Activated CD4-positive, alpha-beta T cell treated with anti-CD3 and anti-CD28 coated beads for 36 hours (primary cell): Measurements from ENCODE around the gene GPR18. TPM values are rescaled to one million over a fixed set of nuclear protein-coding genes. Genes with fewer than 3 reads are reported as not detected.
"Not testable (repeated sequence)": the region's sequence is repeated elsewhere in the genome, so short reads cannot be mapped to it uniquely, and the experiment has no call there.

Experiments
- ATAC-seq: fragments of 200-7000 bp; cut with Tn5 transposase; one replicate; pipeline ENCODE4 v1.10.0; 2021; ENCODE audit warnings: mild to moderate bottlenecking, moderate library complexity
- CTCF ChIA-PET: fragments of 350-600 bp; sonication (Branson Sonifier 250); formaldehyde crosslinking; loops from one replicate; lab custom pipeline; 2021; ENCODE audit warnings: antibody characterized with exemption; lab: Charles Lee
- POLR2A ChIA-PET: fragments of 350-600 bp; sonication (Branson Sonifier 250); formaldehyde crosslinking; loops from one replicate; lab custom pipeline; 2021; ENCODE audit warnings: antibody characterized with exemption, inconsistent platforms; lab: Charles Lee
- DNase-seq: peaks from one replicate; pipeline ENCODE4 v3.0.0-alpha.2; 2020
- H3K27ac Mint-ChIP-seq: one replicate; pipeline ENCODE4 v1.8.0; 2021; ENCODE audit warnings: mixed read lengths
- H3K27me3 Mint-ChIP-seq: one replicate; pipeline ENCODE4 v1.8.0; 2021; ENCODE audit warnings: mixed read lengths
- H3K36me3 Mint-ChIP-seq: one replicate; pipeline ENCODE4 v1.8.0; 2021; ENCODE audit warnings: low read depth, mixed read lengths
- H3K4me1 Mint-ChIP-seq: one replicate; pipeline ENCODE4 v1.8.0; 2021; ENCODE audit warnings: mixed read lengths
- H3K4me3 Mint-ChIP-seq: one replicate; pipeline ENCODE4 v1.8.0; 2021; ENCODE audit warnings: mild to moderate bottlenecking, moderate library complexity, mixed read lengths
- H3K9me3 Mint-ChIP-seq: one replicate; pipeline ENCODE4 v1.8.0; 2021; ENCODE audit warnings: low read depth, mixed read lengths
- intact Hi-C, 2 experiments: fragments of 100-400 bp; cut with DNase I in 1 of 2; cut with micrococcal nuclease in 1 of 2; formaldehyde crosslinking; loops; one replicate each; pipeline versions ENCODE4 v1.14.2 to v1.15.1; 2022 to 2024; cut with DNase I, micrococcal nuclease
- total RNA-seq, 2 experiments: library from RNA; stranded (reverse); gene quantifications; one replicate each; pipeline ENCODE4 v1.2.3, GENCODE V29; 2021

Gene GPR18
- total RNA-seq, 2 experiments from 2014 or later, result 6.0 to 9.5 TPM

DNA sequence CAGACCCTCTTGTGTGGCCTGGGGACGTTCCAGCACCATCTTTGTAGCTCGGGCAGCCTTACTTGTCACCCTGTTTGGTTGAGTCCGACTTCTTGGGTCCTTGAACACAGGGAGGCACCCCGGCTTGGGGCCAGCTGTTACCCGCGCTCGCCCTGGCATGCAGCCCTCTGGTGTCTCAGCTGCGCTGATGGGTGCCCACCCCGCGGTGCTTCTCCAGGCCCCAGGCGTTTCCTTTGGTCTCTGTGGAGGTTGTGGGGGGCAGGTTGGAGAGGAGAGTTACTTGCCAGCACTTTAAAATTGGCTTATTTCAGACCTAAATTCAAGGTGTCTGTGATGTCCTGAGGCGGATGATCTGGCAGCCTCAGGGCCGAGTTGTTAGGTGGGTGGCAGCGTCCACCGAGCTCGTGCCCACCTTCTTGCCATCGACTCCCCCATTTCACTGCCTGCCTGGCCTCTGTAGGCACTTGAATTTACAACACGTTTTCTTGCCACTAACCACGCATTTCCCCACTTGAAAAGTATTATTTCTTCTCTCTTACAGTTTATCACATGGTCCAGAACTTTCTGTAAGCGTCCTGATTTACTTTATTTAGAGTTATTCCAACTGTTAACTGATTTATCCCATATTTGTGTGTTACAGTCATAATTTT, 40.6 kb downstream of the GPR18 start:
- ChIA-PET POLR2A (interaction anchor here (0.6 to 1.2 kb wide), 3 partner anchors 12 to 668 kb away, joined by 3 to 8 read pairs (median 4); no protein-coding TSS in a partner anchor), CTCF (interaction anchor here (0.7 to 2.4 kb wide), 6 partner anchors 17 to 272 kb away, joined by 3 to 14 read pairs (median 5); partner anchors contain the start of gene UBAC2)
- Mint-ChIP-seq H3K27ac (peak overlapping the region; percentile 87), H3K4me3 (peak overlapping the region; percentile 51), H3K27me3 (no peaks in the 10 kb centered on the region), H3K9me3 (peaks cover 1% of the 10 kb centered on the region), H3K4me1 (peaks cover 81% of the 10 kb centered on the region), H3K36me3 (peaks cover 32% of the 10 kb centered on the region)
- ATAC-seq (no peak), DNase-seq (peak; percentile 40)
- intact Hi-C loops, result loop anchor here in 1 of 2 experiments (2.0 to 5.0 kb wide), 2 partner anchors 139 to 215 kb away; no protein-coding TSS in a partner anchor

GRCh38 chr13:99215184-99215830, 42.9 kb downstream of the GPR18 start:
- no peaks in the 10 kb centered on the region for H3K27me3 Mint-ChIP-seq
- POLR2A ChIA-PET, result interaction anchor here (0.8 to 1.9 kb wide), 7 partner anchors 10 to 138 kb away, joined by 3 to 16 read pairs (median 4); partner anchors contain the start of gene UBAC2
- H3K9me3 Mint-ChIP-seq, result no peaks in the 10 kb centered on the region
- peak overlapping the region; percentile 87 for H3K27ac Mint-ChIP-seq
- H3K4me3 Mint-ChIP-seq, result peak overlapping the region; percentile 74
- CTCF ChIA-PET, result interaction anchor here (0.8 to 2.7 kb wide), 12 partner anchors 10 to 219 kb away, joined by 3 to 16 read pairs (median 4); partner anchors contain the start of gene UBAC2
- ATAC-seq (peak; percentile 44), DNase-seq (peak; percentile 75)
- peaks cover 38% of the 10 kb centered on the region for H3K36me3 Mint-ChIP-seq
- peaks cover 78% of the 10 kb centered on the region for H3K4me1 Mint-ChIP-seq
- intact Hi-C loops, result loop anchor here (2.0 to 5.0 kb wide), 5 partner anchors 13 to 641 kb away; partner anchors contain the start of gene UBAC2 (in 1 of the 2)

- ChIA-PET CTCF (interaction anchor here (0.6 to 2.7 kb wide), 12 partner anchors 9 to 222 kb away, joined by 3 to 16 read pairs (median 4); partner anchors contain the start of gene UBAC2), POLR2A (interaction anchor here (0.6 to 1.9 kb wide), 11 partner anchors 10 to 220 kb away, joined by 3 to 16 read pairs (median 4); partner anchors contain the start of genes GPR18 and UBAC2)
- no peaks in the 10 kb centered on the region for H3K9me3 Mint-ChIP-seq
- intact Hi-C loops, result loop anchor here (1.0 to 5.0 kb wide), 8 partner anchors 9 to 640 kb away; partner anchors contain the start of gene UBAC2 (in 1 of the 2)
- peak; percentile 50 for DNase-seq
- ATAC-seq, result peak; percentile 20
- H3K36me3 Mint-ChIP-seq, result peaks cover 38% of the 10 kb centered on the region
- H3K27me3 Mint-ChIP-seq, result no peaks in the 10 kb centered on the region
- H3K27ac Mint-ChIP-seq, result peak overlapping the region; percentile 87
- peak overlapping the region; percentile 74 for H3K4me3 Mint-ChIP-seq
- peaks cover 79% of the 10 kb centered on the region for H3K4me1 Mint-ChIP-seq
Observed at GRCh38 chr13:99214731-99215130, 43.4 kb downstream of the GPR18 start.

- DNase-seq, result peak; percentile 82
- Mint-ChIP-seq H3K4me1 (peaks cover 79% of the 10 kb centered on the region), H3K4me3 (peak overlapping the region; percentile 74), H3K27me3 (no peaks in the 10 kb centered on the region), H3K27ac (peak overlapping the region; percentile 87), H3K36me3 (peaks cover 39% of the 10 kb centered on the region), H3K9me3 (no peaks in the 10 kb centered on the region)
- POLR2A ChIA-PET, result interaction anchor here (0.6 to 1.9 kb wide), 11 partner anchors 9 to 221 kb away, joined by 3 to 16 read pairs (median 4); partner anchors contain the start of genes GPR18 and UBAC2
- intact Hi-C loops, result loop anchor here (1.0 to 2.0 kb wide), 7 partner anchors 9 to 639 kb away; partner anchors contain the start of gene UBAC2 (in 1 of the 2)
- ATAC-seq, result peak; percentile 80
- CTCF ChIA-PET, result interaction anchor here (0.6 to 2.7 kb wide), 10 partner anchors 9 to 223 kb away, joined by 3 to 16 read pairs (median 4); partner anchors contain the start of gene UBAC2
Observed at GRCh38 chr13:99214232-99214631, 43.9 kb downstream of the GPR18 start.

- ATAC-seq (no peak), DNase-seq (no peak)
- CTCF ChIA-PET, result no interaction called here
- Mint-ChIP-seq H3K27ac (peak overlapping the region; percentile 14), H3K27me3 (no peaks in the 10 kb centered on the region), H3K4me1 (peaks cover 76% of the 10 kb centered on the region), H3K9me3 (no peaks in the 10 kb centered on the region), H3K4me3 (no peak overlapping the region), H3K36me3 (peaks cover 46% of the 10 kb centered on the region)
- POLR2A ChIA-PET, result no interaction called here
- intact Hi-C loops, result no loop called here
Observed at GRCh38 chr13:99211421-99212035, 46.7 kb downstream of the GPR18 start.

DNA sequence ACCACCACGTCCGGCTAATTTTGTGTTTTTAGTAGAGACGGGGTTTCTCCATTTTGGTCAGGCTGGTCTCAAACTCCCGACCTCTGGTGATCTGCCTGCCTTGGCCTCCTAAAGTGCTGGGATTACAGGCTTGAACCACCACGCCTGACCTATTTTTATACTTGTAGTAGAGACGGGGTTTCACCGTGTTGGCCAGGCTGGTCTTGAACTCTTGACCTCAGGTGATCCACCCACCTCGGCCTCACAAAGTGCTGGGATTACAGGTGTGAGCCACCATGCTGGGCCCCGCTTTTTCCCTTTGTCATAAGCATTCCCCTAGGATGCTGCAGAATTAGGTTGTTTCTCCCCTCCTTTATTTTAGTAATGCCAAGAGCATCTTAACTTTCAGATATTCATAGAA, 47.6 kb downstream of the GPR18 start:
- H3K4me3 Mint-ChIP-seq, H3K27ac Mint-ChIP-seq, intact Hi-C loops, CTCF ChIA-PET, DNase-seq, H3K27me3 Mint-ChIP-seq, ATAC-seq, H3K9me3 Mint-ChIP-seq: not testable (repeated sequence)
- Mint-ChIP-seq H3K4me1 (peaks cover 79% of the 10 kb centered on the region), H3K36me3 (peaks cover 50% of the 10 kb centered on the region)
- POLR2A ChIA-PET, result interaction anchor here (1.3 kb wide), 1 partner anchor 9 kb away, joined by 3 read pairs; no protein-coding TSS in a partner anchor

DNA sequence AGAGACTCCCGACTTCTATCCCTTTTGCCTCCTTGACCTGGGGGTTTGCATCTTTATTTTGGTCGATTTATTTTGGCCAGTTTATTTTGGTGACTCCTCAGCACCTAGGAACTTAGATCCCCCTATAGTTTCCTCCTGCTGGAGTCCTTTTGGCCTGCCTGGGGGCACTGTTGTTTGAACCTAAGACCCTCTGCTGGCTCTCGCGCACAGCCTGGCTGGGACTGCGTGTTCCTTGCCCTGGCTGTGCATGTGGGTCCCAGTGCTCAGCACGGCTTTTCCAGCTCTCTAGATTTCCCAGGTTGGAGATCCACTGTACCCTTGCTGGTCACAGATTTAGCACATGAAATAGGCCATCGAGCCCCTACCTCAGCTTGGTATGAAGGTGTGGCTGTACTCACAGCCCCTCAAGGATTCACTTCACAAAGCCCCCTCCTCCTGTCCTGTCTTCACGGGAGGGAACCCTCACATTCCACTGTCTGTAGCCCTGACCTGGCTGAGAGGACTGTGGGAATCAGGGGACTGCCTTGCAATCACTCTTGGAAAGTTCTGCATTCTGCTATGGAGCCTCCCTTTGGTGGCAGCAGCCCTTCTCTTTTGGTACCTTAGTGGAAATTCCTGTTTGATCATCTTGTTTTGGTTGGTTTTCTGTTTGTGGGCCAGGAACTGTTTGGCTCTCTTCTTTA, 49.2 kb downstream of the GPR18 start:
- intact Hi-C loops, result no loop called here
- ChIA-PET CTCF (interaction anchor here (0.5 to 0.6 kb wide), 2 partner anchors 34 to 182 kb away, joined by 3 to 4 read pairs; no protein-coding TSS in a partner anchor), POLR2A (interaction anchor here (1.3 kb wide), 1 partner anchor 7 kb away, joined by 3 read pairs; no protein-coding TSS in a partner anchor)
- no peaks in the 10 kb centered on the region for H3K9me3 Mint-ChIP-seq
- H3K36me3 Mint-ChIP-seq, result peaks cover 54% of the 10 kb centered on the region
- no peaks in the 10 kb centered on the region for H3K27me3 Mint-ChIP-seq
- H3K27ac Mint-ChIP-seq, result peak overlapping the region; percentile 9
- ATAC-seq, result no peak
- DNase-seq, result no peak
- H3K4me3 Mint-ChIP-seq, result no peak overlapping the region
- H3K4me1 Mint-ChIP-seq, result peaks cover 79% of the 10 kb centered on the region

DNA sequence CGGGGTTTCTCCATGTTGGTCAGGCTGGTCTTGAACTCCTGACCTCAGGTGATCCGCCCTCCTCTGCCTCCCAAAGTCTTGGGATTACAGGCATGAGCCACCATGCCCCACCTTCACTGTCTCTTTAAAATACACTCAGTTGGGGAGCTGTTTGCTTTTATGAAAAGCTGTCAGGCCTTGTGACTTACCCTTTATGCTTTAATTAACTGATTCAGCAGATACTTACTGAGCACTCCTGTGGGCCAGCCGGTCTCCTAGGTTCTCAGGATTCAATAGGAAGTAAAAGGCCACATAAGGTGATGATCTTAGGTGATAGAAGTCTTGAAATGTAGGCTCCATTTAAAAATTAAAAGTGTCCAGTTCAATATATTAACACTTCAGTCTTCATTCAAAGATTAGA, 50.0 kb downstream of the GPR18 start:
- Mint-ChIP-seq H3K4me1 (peaks cover 84% of the 10 kb centered on the region), H3K9me3 (no peaks in the 10 kb centered on the region), H3K36me3 (peaks cover 56% of the 10 kb centered on the region), H3K4me3 (no peak overlapping the region), H3K27ac (no peak overlapping the region), H3K27me3 (no peaks in the 10 kb centered on the region)
- intact Hi-C loops, result no loop called here
- DNase-seq, result no peak
- CTCF ChIA-PET, result interaction anchor here (0.7 to 1.4 kb wide), 2 partner anchors 44 to 58 kb away, joined by 5 read pairs; no protein-coding TSS in a partner anchor
- no peak for ATAC-seq
- POLR2A ChIA-PET, result no interaction called here

DNA sequence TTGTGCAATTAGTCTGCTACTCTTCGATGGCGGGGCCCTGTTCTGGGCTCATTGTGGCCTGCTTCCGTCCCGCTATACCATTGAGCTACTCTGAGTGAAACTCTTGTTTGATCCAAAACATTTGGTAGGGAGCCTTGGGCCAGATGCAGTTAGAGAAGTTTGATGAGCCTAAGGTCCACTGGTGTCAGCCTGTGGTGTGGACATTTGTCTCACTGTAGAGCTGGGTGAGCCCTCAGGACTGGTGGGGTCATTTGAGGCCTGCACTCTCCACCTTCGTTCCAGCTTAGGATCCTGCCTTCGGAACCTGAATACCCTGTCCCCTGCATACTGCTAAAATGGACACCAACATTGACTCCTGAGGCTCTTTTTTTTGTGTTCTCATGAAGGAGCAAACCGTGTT, 50.7 kb downstream of the GPR18 start:
- DNase-seq (no peak), ATAC-seq (no peak)
- Mint-ChIP-seq H3K27me3 (no peaks in the 10 kb centered on the region), H3K27ac (no peak overlapping the region), H3K36me3 (peaks cover 58% of the 10 kb centered on the region), H3K4me3 (no peak overlapping the region), H3K9me3 (no peaks in the 10 kb centered on the region), H3K4me1 (peaks cover 87% of the 10 kb centered on the region)
- intact Hi-C loops, result no loop called here
- CTCF ChIA-PET, result interaction anchor here (0.6 to 1.7 kb wide), 5 partner anchors 31 to 256 kb away, joined by 3 to 7 read pairs (median 4); no protein-coding TSS in a partner anchor
- POLR2A ChIA-PET, result no interaction called here

GRCh38 chr13:99206873-99207272, 51.3 kb downstream of the GPR18 start:
- Mint-ChIP-seq H3K27me3 (no peaks in the 10 kb centered on the region), H3K9me3 (no peaks in the 10 kb centered on the region), H3K36me3 (peaks cover 59% of the 10 kb centered on the region), H3K4me1 (peaks cover 88% of the 10 kb centered on the region), H3K27ac (peak overlapping the region; percentile 8), H3K4me3 (no peak overlapping the region)
- intact Hi-C loops, result no loop called here
- DNase-seq (no peak), ATAC-seq (no peak)
- ChIA-PET CTCF (interaction anchor here (0.6 to 1.7 kb wide), 5 partner anchors 30 to 256 kb away, joined by 3 to 7 read pairs (median 3); no protein-coding TSS in a partner anchor), POLR2A (interaction anchor here (3.6 kb wide), 1 partner anchor 13 kb away, joined by 25 read pairs; no protein-coding TSS in a partner anchor)
